Measurements from ENCODE around the gene GPR83. TPM values are rescaled to one million over a fixed set of nuclear protein-coding genes. Genes with fewer than 3 reads are reported as not detected.
"Not testable (repeated sequence)": the region's sequence is repeated elsewhere in the genome, so short reads cannot be mapped to it uniquely, and the experiment has no call there.

GPR83 gene
- total RNA-seq, 1 experiment from 2014 or later, result 0.11 TPM

- not testable (repeated sequence) for H3K36me3 ChIP-seq (ENCODE audit: insufficient read depth, low read length); H4K20me1 ChIP-seq (ENCODE audit: insufficient read depth, low read depth, low read length); H3K9me3 ChIP-seq (ENCODE audit: low read length); H3K4me1 ChIP-seq (ENCODE audit: low read length); H3K9ac ChIP-seq (ENCODE audit: low read length); H3K9me2 ChIP-seq (replicated peaks; ENCODE audit: insufficient read depth, low read length); H3K4me3 ChIP-seq (ENCODE audit: low read length); H3K4me2 ChIP-seq (ENCODE audit: low read depth, low read length, poor library complexity, severe bottlenecking); H3K27me3 ChIP-seq (ENCODE audit: low read length); DNase-seq; H2AFZ ChIP-seq (ENCODE audit: low read length); H3K27ac ChIP-seq (ENCODE audit: low read length); H3K79me2 ChIP-seq (ENCODE audit: low read length)
These were observed 54.9 kb downstream of the GPR83 start for GRCh38 chr11:94346311-94346710.

GRCh38 chr11:94343495-94343894, 57.7 kb downstream of the GPR83 start:
- Histone ChIP-seq H3K4me1 (ENCODE audit: low read length) (peaks cover 4% of the 10 kb centered on the region; the same call in 1 of the 2 replicates), H3K4me3 (ENCODE audit: low read length) (no peak overlapping the region), H3K79me2 (ENCODE audit: low read length) (no peaks in the 10 kb centered on the region), H3K27ac (ENCODE audit: low read length) (no peak overlapping the region), H4K20me1 (ENCODE audit: insufficient read depth, low read depth, low read length) (0 out of 2 replicates have a peak, but pooled peaks cover 3% of the 10 kb centered on the region), H3K9me2 (replicated peaks; ENCODE audit: insufficient read depth, low read length) (no peaks in the 10 kb centered on the region), H3K4me2 (ENCODE audit: low read depth, low read length, poor library complexity, severe bottlenecking) (no peak overlapping the region), H3K36me3 (ENCODE audit: insufficient read depth, low read length) (no peaks in the 10 kb centered on the region), H3K9ac (ENCODE audit: low read length) (no peak overlapping the region), H2AFZ (ENCODE audit: low read length) (no peak overlapping the region), H3K27me3 (ENCODE audit: low read length) (peaks cover 4% of the 10 kb centered on the region; the same call in 1 of the 2 replicates), H3K9me3 (ENCODE audit: low read length) (no peaks in the 10 kb centered on the region)
- no peak for DNase-seq

DNA sequence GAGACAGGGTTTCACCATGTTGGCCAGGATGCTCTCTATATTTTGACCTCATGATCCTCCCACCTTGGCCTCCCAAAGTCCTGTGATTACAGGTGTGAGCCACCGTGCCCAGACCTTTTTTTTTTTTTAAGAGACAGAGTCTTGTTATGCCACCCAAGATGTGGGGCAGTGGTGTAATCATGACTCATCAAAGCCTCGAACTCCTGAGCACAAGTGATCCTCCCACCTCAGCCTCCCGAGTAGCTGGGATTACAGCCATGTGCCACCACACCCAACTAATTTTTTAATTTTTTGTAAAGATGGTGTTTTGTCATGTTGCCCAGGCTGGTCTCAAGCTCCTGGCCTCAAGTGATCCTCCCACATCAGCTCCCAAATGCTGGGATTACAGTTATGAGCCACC, 59.0 kb downstream of the GPR83 start:
- no peaks in the 10 kb centered on the region for H3K79me2 ChIP-seq (ENCODE audit: low read length)
- H3K4me2 ChIP-seq (ENCODE audit: low read depth, low read length, poor library complexity, severe bottlenecking), result no peak overlapping the region
- H3K36me3 ChIP-seq (ENCODE audit: insufficient read depth, low read length), result no peaks in the 10 kb centered on the region
- H3K27me3 ChIP-seq (ENCODE audit: low read length), result peaks cover 4% of the 10 kb centered on the region; the same call in 1 of the 2 replicates
- no peaks in the 10 kb centered on the region for H3K9me2 ChIP-seq (replicated peaks; ENCODE audit: insufficient read depth, low read length)
- no peak overlapping the region for H2AFZ ChIP-seq (ENCODE audit: low read length)
- H3K9ac ChIP-seq (ENCODE audit: low read length), result no peak overlapping the region
- no peak overlapping the region for H3K4me3 ChIP-seq (ENCODE audit: low read length)
- no peak overlapping the region for H3K27ac ChIP-seq (ENCODE audit: low read length)
- H3K9me3 ChIP-seq (ENCODE audit: low read length), result no peaks in the 10 kb centered on the region
- 0 out of 2 replicates have a peak, but pooled peaks cover 3% of the 10 kb centered on the region for H4K20me1 ChIP-seq (ENCODE audit: insufficient read depth, low read depth, low read length)
- DNase-seq, result no peak
- H3K4me1 ChIP-seq (ENCODE audit: low read length), result peaks cover 6% of the 10 kb centered on the region; the same call in 1 of the 2 replicates

- Histone ChIP-seq H3K36me3 (ENCODE audit: insufficient read depth, low read length) (no peaks in the 10 kb centered on the region), H3K9ac (ENCODE audit: low read length) (no peak overlapping the region), H3K9me2 (replicated peaks; ENCODE audit: insufficient read depth, low read length) (no peaks in the 10 kb centered on the region), H3K4me1 (ENCODE audit: low read length) (peaks cover 6% of the 10 kb centered on the region; the same call in 1 of the 2 replicates), H3K9me3 (ENCODE audit: low read length) (no peaks in the 10 kb centered on the region), H3K27ac (ENCODE audit: low read length) (no peak overlapping the region), H2AFZ (ENCODE audit: low read length) (no peak overlapping the region), H3K79me2 (ENCODE audit: low read length) (no peaks in the 10 kb centered on the region), H3K4me3 (ENCODE audit: low read length) (no peak overlapping the region), H4K20me1 (ENCODE audit: insufficient read depth, low read depth, low read length) (no peaks in the 10 kb centered on the region), H3K4me2 (ENCODE audit: low read depth, low read length, poor library complexity, severe bottlenecking) (no peak overlapping the region), H3K27me3 (ENCODE audit: low read length) (no peaks in the 10 kb centered on the region)
- DNase-seq, result no peak
These were observed 62.6 kb downstream of the GPR83 start for GRCh38 chr11:94338651-94339050.

GRCh38 chr11:94336033-94336432, 65.2 kb downstream of the GPR83 start:
- no peak overlapping the region for H3K4me2 ChIP-seq (ENCODE audit: low read depth, low read length, poor library complexity, severe bottlenecking)
- H3K4me1 ChIP-seq (ENCODE audit: low read length), result peaks cover 6% of the 10 kb centered on the region; the same call in 1 of the 2 replicates
- no peaks in the 10 kb centered on the region for H3K27me3 ChIP-seq (ENCODE audit: low read length)
- DNase-seq, result no peak
- no peaks in the 10 kb centered on the region for H4K20me1 ChIP-seq (ENCODE audit: insufficient read depth, low read depth, low read length)
- no peaks in the 10 kb centered on the region for H3K9me3 ChIP-seq (ENCODE audit: low read length)
- no peak overlapping the region for H3K27ac ChIP-seq (ENCODE audit: low read length)
- H3K9me2 ChIP-seq (replicated peaks; ENCODE audit: insufficient read depth, low read length), result no peaks in the 10 kb centered on the region
- no peaks in the 10 kb centered on the region for H3K36me3 ChIP-seq (ENCODE audit: insufficient read depth, low read length)
- H3K4me3 ChIP-seq (ENCODE audit: low read length), result no peak overlapping the region
- H3K9ac ChIP-seq (ENCODE audit: low read length), result no peak overlapping the region
- H2AFZ ChIP-seq (ENCODE audit: low read length), result no peak overlapping the region
- H3K79me2 ChIP-seq (ENCODE audit: low read length), result no peaks in the 10 kb centered on the region

DNA sequence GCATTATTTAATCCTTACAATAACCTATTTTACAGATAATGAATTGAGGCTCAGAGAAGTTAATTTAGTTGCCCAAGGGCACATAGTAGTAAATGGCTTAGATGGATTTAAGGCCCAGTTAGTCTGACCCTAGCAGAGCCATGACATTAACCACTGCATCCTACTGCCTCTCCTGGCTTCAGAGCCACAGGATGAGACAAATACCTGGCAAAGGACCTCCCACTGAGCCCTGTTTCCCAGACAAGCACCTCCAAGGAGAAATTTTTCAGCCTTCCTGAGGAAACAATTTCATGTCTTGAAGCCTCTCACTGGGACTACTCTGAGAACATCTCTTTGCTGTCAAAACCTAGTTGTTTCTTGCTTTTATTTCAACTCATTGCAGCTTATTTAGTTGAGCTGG, 68.4 kb downstream of the GPR83 start:
- Histone ChIP-seq H3K9ac (ENCODE audit: low read length) (no peak overlapping the region), H3K27me3 (ENCODE audit: low read length) (no peaks in the 10 kb centered on the region), H3K27ac (ENCODE audit: low read length) (no peak overlapping the region), H3K79me2 (ENCODE audit: low read length) (no peaks in the 10 kb centered on the region), H4K20me1 (ENCODE audit: insufficient read depth, low read depth, low read length) (no peaks in the 10 kb centered on the region), H3K9me2 (replicated peaks; ENCODE audit: insufficient read depth, low read length) (no peaks in the 10 kb centered on the region), H2AFZ (ENCODE audit: low read length) (no peak overlapping the region), H3K4me2 (ENCODE audit: low read depth, low read length, poor library complexity, severe bottlenecking) (no peak overlapping the region), H3K36me3 (ENCODE audit: insufficient read depth, low read length) (no peaks in the 10 kb centered on the region), H3K9me3 (ENCODE audit: low read length) (no peaks in the 10 kb centered on the region), H3K4me3 (ENCODE audit: low read length) (no peak overlapping the region), H3K4me1 (ENCODE audit: low read length) (no peaks in the 10 kb centered on the region)
- DNase-seq, result no peak

DNA sequence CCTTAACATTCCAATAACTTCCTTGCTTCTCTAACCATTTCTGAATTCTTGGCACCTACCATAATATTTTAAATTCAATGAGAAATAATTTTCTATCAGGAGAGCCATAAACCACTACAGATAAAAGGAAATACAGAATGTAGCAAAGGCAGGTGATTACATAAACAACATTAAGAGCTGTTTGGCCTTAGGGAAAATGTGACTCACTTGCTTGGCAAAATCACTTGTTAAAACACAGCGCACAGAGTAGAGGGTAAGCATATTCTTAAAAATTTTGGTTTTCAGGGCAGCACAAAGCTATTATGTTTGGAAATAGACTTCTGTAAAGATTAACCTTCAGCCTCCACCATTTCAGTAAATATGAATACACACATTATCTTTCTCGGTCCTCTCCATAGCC, 70.4 kb downstream of the GPR83 start:
- Histone ChIP-seq H3K4me3 (ENCODE audit: low read length) (no peak overlapping the region), H2AFZ (ENCODE audit: low read length) (no peak overlapping the region), H3K27me3 (ENCODE audit: low read length) (no peaks in the 10 kb centered on the region), H3K4me1 (ENCODE audit: low read length) (no peaks in the 10 kb centered on the region), H3K9ac (ENCODE audit: low read length) (no peak overlapping the region), H3K36me3 (ENCODE audit: insufficient read depth, low read length) (no peaks in the 10 kb centered on the region), H3K27ac (ENCODE audit: low read length) (no peak overlapping the region), H3K9me3 (ENCODE audit: low read length) (no peaks in the 10 kb centered on the region), H3K9me2 (replicated peaks; ENCODE audit: insufficient read depth, low read length) (no peaks in the 10 kb centered on the region), H3K4me2 (ENCODE audit: low read depth, low read length, poor library complexity, severe bottlenecking) (no peak overlapping the region), H4K20me1 (ENCODE audit: insufficient read depth, low read depth, low read length) (no peaks in the 10 kb centered on the region), H3K79me2 (ENCODE audit: low read length) (no peaks in the 10 kb centered on the region)
- no peak for DNase-seq

- H3K9me3 ChIP-seq (ENCODE audit: low read length), result no peaks in the 10 kb centered on the region
- H3K79me2 ChIP-seq (ENCODE audit: low read length), result no peaks in the 10 kb centered on the region
- no peaks in the 10 kb centered on the region for H3K36me3 ChIP-seq (ENCODE audit: insufficient read depth, low read length)
- no peaks in the 10 kb centered on the region for H3K9me2 ChIP-seq (replicated peaks; ENCODE audit: insufficient read depth, low read length)
- no peaks in the 10 kb centered on the region for H4K20me1 ChIP-seq (ENCODE audit: insufficient read depth, low read depth, low read length)
- no peak overlapping the region for H2AFZ ChIP-seq (ENCODE audit: low read length)
- no peak overlapping the region for H3K4me3 ChIP-seq (ENCODE audit: low read length)
- DNase-seq, result no peak
- H3K4me1 ChIP-seq (ENCODE audit: low read length), result no peaks in the 10 kb centered on the region
- no peak overlapping the region for H3K4me2 ChIP-seq (ENCODE audit: low read depth, low read length, poor library complexity, severe bottlenecking)
- no peak overlapping the region for H3K9ac ChIP-seq (ENCODE audit: low read length)
- H3K27ac ChIP-seq (ENCODE audit: low read length), result no peak overlapping the region
- no peaks in the 10 kb centered on the region for H3K27me3 ChIP-seq (ENCODE audit: low read length)
These were observed 71.7 kb downstream of the GPR83 start for GRCh38 chr11:94329501-94329900.

DNA sequence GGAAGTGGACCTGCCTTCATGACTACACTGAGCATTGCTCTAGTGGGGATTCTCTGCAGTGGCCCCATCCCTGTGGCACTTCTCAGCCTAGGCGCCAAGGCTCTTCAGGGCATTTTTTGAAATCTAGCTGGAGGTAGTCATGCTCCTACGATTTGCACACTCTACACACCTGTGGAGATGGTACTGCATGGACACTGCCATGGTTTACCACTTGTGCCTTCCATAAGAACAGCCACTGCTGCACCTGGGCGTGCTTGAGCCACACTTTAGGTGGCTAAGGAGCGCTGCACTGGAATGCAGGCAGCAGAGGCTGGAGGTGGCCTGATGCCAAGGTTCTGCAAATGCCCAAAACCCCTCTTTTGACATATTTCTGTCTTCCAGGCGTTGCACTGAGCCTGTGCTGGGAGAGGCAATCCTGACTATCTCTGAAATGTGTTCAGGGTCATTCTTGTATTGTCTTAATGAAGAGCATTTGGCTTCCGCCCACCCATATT, 72.6 kb downstream of the GPR83 start:
- no peaks in the 10 kb centered on the region for H3K9me2 ChIP-seq (replicated peaks; ENCODE audit: insufficient read depth, low read length)
- H3K79me2 ChIP-seq (ENCODE audit: low read length), result no peaks in the 10 kb centered on the region
- no peak overlapping the region for H3K4me2 ChIP-seq (ENCODE audit: low read depth, low read length, poor library complexity, severe bottlenecking)
- no peaks in the 10 kb centered on the region for H3K27me3 ChIP-seq (ENCODE audit: low read length)
- no peak overlapping the region for H3K4me3 ChIP-seq (ENCODE audit: low read length)
- no peaks in the 10 kb centered on the region for H3K4me1 ChIP-seq (ENCODE audit: low read length)
- no peak for DNase-seq
- no peaks in the 10 kb centered on the region for H3K36me3 ChIP-seq (ENCODE audit: insufficient read depth, low read length)
- H3K9ac ChIP-seq (ENCODE audit: low read length), result no peak overlapping the region
- H3K27ac ChIP-seq (ENCODE audit: low read length), result no peak overlapping the region
- no peak overlapping the region for H2AFZ ChIP-seq (ENCODE audit: low read length)
- no peaks in the 10 kb centered on the region for H4K20me1 ChIP-seq (ENCODE audit: insufficient read depth, low read depth, low read length)
- H3K9me3 ChIP-seq (ENCODE audit: low read length), result no peaks in the 10 kb centered on the region

All from Karpas-422 (cell line).